Activated CD4-positive, alpha-beta T cell treated with anti-CD3 and anti-CD28 coated beads, Interleukin-2, amount 50 U/mL, for 16 hours (primary cell): Measurements from ENCODE around the gene MMS19.
"Not testable (repeated sequence)": the region's sequence is repeated elsewhere in the genome, so short reads cannot be mapped to it uniquely, and the experiment has no call there.

ENCODE experiments used
- DNase-seq: peaks from one replicate; pipeline ENCODE4 v3.0.0-alpha.2; 2020

Gene MMS19

DNA sequence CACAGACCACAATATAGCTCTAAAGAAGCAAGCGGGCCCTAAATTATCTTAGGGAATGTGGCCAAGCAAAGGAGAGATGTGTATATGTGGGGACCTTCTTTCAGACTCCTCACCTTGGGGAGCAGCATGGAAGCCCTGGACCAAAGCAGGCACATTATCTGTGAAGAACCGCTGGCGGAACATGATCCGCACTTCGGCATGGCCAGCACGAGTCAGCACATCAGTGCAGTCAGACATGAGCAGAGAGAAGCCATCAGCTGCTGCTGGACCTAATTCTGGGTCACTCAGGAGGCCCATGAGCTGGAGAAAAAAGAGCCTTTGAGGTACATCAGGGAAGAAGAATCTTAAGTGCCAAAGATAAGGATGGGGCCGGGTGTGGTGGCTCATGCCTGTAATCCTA lies 38.3 kb downstream of the MMS19 start:
- no peak for DNase-seq

DNA sequence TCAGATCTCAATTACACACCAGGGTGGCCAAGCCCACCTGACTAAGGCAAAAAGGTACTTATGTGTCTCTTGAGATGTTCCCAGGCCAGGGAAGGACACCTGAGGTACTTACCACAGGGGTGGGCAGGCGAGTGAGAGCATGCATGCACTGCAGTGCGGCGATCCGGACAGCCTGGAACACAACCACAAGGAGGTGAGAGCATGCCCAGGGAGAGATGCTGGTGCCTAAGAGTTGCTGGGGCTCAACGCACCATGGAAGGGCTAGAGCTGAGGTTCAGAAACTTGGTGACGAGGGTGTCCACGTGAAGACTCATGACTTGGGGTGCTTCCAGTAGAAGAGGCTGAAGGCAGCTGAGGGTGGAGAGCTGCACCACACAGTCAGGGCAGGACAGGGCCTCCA lies 39.1 kb downstream of the MMS19 start:
- no peak for DNase-seq

DNA sequence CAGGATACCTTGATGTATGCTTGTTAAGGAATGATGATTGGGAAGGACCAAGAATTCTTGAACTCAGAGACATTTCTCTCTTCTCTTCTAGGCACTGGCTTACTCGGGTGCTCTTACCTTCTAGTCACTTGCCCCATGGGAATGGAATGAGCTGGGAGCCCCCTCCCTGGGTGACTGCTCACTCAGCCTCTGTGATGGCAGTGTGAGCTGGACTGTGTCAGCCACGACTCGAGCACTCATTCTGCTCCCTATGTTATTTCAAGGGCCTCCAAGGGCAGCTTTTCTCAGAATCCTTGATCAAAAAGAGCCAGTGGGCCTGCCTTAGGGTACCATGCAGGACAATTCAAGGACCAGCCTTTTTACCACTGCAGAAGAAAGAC lies 41.5 kb downstream of the MMS19 start:
- no peak for DNase-seq

DNA sequence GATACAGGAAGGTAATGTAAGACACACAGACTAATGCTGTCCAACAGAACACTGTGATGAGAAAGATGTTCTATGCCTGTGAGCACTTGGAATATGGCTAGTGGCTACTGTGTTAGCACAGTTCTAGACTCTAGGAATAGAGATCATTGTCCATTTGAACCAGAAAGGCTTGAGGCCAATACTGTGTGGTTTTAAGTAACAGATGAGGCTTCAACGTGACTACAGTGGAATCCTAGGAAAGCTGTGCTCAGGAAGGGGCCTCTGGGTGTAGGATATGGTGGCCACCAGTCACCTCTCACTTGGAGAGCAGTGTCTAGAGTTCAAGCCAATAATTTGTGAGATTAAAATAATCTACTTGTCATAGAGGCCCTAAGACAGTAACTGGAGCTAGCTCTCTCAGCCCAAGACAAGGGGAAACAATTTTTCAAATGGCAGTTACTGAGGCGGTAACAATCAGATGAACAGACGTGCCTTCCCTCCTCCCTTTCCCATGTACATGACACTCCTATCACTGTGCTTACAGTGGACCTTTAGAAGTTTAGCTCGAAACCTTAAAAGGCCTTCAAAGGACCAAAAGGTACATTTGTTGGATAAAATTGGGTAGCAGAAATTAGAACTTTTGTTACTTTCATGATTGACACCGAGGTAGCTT lies 42.1 kb downstream of the MMS19 start:
- no peak for DNase-seq

DNA sequence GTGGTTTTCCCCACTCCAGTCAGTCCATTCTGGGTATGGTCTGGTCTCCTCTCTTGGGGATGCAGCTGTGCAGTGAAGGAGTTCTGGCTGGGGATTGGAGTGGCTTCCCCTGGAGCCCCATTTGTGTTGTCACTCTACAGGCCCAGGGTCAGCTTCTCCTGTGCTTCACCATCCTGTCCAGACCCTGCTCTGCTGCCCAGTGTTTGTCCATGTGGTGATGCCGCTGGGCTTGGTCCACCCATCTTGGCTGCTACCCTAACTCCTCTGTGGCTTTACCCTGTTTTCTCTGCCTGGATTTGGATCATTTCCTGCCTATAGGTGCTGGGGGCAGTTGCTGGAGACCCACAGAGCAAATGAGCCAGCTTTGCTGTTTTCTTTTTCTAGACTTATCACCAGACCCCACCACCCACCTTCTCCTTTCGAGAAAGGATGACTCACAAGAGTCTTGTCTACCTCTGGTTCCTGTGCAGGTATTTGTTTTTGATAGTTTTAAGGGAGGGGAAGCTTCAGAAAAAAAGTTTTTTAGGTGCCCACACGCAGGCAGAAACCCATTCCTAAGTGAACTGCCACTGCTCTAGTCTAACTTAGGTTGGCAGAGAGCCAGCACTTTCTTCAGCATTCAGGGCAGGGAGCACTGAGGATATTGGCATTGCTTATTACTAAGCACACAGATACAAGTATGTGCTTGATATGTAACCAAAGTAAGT lies 43.7 kb downstream of the MMS19 start:
- no peak for DNase-seq

DNA sequence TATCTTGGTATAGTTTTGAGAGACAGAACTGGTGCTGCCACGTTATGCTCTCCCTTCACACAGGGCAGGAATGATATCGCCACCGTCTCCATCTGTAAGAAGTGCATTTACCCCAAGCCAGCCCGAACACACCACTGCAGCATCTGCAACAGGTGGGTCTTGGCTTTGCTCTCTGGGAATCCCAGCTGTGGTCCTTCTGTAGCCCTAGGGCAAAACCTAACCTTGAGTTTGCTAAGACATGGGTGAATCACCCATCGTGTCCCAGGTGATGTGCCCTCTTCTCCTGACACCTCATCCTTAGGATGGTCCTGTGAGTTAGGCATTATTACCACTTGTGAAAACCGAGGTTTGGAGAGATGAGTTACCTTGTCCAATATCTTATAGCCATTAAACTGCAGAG lies 45.9 kb downstream of the MMS19 start:
- DNase-seq: no peak

DNA sequence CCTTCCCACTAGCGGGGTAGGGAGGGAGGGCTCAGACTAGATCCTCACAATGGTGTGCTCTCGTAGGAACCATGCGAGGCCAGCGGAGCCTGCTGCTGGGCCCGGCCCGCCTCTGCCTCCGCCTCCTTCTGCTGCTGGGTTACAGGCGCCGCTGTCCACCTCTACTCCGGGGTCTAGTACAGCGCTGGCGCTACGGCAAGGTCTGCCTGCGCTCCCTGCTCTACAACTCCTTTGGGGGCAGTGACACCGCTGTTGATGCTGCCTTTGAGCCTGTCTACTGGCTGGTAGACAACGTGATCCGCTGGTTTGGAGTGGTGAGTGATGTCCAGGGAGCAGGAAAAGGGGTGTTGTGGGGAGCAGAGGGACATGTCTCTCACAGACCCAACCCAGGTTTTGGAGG lies 46.6 kb downstream of the MMS19 start:
- no peak for DNase-seq

DNA sequence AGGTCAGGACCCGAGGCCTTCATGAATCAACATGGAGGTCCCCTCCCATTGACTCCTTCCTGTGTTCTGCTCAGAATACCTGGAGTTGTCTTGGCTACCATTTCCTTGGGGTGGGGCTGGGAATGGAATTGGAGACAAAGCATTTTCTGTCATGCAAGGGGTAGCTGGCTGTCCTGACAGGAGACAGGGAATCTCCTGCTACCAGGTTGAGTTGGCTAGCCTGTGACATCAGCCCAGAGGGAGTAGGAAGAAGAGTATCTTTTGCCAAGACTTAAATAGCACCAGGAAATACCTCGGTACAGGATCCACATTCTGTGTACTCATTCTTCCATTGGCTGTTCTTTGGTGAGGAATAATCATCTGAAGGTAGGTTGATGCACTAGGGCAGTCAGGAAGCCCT lies 47.4 kb downstream of the MMS19 start:
- DNase-seq: no peak

DNA sequence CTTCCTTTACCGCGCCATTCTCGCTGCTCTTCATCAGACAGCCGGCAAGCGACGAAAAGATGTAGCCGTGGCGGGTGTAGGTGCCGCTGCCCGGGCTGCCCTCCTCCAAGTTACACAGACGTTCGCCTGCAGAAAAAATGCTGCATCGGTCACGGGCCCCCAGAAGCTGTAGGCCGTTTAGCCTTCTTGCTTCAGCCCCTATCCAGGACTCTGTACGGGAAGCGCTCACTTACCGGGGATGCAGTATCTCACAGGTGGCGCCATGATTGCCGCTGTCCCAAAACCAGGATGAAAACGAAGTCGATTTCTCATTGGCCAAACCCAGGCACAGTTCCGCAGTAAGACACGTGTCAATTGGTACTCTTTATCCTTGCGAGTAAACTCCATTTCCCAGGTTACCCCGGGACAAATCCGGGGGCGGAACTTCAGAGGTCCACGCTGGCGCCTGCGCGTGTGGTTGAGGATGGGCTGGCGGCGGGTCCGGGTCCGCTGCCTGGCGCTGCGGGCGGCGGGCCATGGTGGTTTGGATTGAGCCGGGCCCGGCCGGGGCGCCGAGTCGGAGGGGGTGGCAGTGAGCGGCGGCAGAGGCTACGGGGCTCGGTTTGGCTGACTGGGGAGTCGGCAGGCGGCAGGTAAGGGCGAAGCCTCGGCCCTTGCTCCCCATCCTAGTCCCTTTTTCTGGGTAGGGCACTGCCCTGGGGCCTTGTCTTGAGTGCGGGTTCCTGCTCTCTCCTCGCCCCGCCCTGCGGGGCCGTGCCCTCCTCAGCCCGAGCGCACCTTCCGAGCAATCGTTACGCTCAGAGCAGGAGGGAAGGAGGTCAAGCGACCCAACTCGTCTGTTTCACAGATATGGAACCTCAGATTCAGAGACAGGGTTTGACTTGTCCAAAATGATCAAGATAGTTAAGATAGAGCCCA lies 52.2 kb downstream of the MMS19 start, which contains the start of the genes EXOSC1 and ZDHHC16:
Gene EXOSC1, minus strand, starts transcription at position 285 of the 918 bp plus-strand sequence. Its CDS starts 21 bp downstream, at position 264.
Gene ZDHHC16, plus strand, starts transcription at position 454 of the 918 bp plus-strand sequence. CDS start 5,501 bp downstream, outside the sequence.
- DNase-seq: peak; percentile 98

DNA sequence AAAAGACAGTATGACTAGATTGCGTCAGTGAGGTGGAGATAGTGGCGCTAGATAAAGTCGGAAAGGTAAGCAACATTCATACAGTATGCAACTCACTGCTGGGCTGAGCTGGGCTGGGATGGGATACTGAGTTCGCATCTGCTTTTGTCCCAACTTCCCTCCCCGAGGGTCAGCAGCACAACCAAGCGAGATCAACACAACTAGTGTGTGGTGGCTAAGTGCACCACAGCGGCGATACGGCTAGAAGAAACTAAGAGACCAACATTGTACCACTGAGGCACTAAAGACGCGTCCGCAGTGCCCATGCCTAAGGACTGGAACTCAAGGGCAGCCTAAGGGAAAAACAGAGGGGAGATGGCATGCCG lies 52.9 kb downstream of the MMS19 start:
- no peak for DNase-seq

DNA sequence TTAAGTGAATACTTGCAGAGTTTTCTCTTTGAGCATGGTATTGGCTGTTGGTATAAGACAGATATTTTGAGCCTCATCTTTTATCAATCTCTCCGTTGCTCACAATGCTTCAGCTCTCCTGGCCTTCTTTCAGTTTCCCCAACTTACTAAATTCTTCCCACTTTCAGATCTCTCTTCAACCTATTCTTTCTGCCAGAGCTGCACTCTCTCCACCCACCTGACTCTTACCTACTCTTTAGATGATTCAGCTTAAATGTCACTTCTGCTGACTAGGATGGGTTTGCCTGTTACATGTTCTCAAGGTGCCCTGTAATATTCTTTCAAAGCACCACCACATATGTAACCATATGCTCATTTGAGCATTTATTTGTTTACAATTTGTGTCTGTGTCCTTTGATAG lies 54.0 kb downstream of the MMS19 start:
- DNase-seq: peak; percentile 49

DNA sequence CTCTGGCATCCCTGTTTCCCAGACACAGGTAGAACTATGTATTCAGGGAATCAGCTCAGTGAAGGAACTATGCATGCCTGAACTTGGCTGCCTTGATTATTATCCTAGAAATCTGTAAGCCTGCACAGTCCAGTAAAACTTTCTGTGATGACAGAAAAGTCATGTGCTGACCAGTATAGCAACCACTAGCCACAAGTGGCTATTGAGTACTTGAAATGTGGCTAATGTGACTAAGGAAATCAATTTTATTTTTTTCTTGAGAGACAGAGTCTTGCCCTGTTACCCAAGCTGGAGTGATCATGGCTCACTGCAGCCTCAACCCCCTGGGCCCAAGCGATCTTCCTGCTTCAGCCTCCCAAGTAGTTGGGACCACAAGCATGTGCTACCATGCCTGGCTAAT lies 55.9 kb downstream of the MMS19 start:
- DNase-seq: no peak

DNA sequence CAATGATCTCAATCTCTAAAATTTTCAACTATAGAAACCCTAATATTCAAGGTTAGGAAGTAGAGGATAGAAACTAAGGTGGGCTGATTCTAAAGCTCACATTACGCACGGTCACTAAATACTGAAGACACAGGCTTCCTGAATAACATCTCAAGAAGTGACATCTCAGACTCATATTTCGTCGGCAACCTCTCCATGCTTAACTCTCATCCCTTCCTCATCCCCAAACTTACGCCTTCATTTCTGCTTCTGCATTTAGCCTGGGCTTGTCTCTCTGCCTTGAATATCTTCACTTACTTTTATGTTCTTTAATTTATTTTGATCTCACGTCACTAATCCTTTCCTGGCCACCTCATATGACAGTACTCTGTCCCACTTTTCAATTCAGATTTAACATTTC lies 63.0 kb downstream of the MMS19 start:
- DNase-seq: no peak

DNA sequence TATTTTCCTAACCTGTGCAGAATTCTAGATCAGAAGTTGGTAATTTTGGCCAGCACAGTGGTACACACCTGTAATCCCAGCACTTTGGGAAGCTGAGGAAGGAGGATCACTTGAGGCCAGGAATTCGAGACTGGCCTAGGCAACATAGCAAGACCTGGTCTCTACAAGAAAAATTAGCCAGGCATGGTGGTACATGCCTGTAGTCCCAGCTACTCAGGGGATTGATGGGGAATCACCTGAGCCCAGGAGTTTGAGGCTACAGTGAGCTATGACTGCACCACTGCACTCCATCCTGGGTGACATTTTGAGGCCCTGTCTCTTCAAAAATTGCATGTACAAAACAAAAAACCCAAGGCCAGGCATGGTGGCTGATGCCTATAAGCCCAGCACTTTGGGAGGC lies 63.7 kb downstream of the MMS19 start:
- DNase-seq: no peak

DNA sequence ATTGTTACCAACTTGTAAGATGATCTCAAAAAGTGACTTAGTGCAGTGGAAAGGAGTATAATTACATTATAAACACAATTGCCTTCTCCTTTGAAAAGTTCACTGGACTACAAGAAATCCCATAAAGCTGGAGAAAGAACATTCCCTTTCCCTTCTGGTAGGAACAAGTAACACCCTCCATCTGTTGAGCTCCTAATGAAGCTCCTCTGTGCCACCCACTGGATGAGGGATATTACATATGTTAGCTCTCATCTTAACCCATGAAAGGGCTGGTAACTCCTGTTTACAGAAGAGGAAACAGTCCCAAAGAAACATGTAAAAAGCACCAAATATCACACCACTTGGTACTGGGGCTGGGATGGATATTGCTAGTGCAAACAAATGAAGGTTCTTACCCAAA lies 64.2 kb downstream of the MMS19 start:
- no peak for DNase-seq

DNA sequence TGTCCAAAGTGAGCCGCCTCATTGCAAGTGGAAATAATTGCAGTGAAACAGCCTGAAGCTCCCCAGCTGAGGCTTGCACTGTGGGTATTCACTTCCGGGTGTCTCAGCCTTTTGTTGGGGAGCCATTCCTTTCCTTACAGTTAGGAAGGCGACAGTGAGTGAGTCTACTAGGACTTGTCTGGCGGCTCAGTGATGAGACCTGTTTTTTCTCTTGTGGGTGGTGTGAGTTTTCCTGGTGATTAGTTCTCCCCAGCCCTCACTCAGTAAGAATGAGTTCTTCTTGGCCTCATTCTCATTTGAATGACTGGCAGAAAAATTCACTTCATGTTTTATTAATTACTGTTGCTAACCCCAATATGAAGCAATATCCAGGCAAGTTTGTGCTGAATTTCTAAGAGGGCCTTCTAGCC lies 69.6 kb downstream of the MMS19 start:
- peak; percentile 51 for DNase-seq

DNA sequence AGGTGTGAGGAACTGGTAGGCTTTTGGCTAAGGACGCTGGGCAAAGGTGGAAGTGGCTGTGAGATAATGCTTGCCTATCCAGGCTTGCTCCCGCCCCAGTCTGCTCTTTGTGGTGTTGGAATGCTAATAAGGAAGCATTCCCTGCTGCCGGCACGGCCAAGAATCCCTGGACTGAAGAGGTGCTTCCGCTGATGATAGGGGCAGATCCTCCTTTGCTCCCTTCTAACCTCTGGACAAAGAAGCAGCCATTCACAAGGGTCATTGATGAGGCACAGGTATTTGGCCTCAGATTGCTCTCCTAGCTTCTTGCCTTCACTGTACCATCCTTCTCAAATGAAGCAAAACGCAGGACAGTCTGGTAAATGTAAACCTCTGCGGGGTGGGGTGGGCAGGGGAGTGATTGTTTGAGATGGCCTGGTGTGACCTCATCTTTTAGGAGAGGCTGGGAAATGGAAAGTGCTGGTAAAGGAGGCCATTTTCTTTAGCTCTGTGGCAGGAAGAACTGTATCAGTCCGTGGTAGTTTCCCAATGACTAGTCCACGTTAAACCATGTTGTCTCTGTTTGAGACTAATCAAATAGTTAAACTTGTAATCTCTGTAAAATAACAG lies 70.5 kb downstream of the MMS19 start:
- DNase-seq: peak; percentile 83

DNA sequence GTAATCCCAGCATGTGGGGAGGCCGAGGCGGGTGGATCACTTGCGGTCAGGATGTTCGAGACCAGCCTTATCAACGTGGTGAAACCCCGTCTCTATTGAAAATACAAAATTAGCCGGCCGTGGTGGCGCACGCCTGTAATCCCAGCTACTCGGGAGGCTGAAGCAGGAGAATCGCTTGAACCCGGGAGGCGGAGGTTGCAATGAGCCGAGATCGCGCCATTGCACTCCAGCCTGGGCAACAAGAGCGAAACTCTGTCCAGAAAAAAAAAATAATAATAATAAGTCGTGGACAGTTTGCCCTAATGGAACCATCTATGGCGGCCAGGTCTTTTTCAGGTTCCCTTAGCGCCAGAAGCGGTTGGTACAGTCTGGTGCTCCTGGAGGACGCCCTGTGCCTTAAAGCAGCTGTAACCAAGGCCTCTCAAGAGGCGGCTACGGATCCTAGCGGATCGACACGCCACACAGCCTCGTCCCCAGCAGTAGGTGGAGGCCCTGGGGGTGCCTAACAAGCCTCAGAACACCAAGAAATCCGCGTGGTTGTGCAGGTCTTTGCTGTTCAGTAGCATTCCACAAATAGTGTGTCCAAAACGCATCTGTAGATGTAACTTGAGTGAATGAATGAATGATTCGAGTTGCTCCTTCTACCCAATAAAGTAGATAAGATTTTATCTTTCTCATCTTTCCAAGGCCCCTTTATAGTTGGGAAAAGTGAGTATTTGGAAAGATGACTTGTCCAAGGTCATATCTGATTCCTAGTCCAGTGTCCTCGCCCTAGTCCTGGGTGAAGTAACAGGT lies 71.2 kb downstream of the MMS19 start:
- no peak for DNase-seq

DNA sequence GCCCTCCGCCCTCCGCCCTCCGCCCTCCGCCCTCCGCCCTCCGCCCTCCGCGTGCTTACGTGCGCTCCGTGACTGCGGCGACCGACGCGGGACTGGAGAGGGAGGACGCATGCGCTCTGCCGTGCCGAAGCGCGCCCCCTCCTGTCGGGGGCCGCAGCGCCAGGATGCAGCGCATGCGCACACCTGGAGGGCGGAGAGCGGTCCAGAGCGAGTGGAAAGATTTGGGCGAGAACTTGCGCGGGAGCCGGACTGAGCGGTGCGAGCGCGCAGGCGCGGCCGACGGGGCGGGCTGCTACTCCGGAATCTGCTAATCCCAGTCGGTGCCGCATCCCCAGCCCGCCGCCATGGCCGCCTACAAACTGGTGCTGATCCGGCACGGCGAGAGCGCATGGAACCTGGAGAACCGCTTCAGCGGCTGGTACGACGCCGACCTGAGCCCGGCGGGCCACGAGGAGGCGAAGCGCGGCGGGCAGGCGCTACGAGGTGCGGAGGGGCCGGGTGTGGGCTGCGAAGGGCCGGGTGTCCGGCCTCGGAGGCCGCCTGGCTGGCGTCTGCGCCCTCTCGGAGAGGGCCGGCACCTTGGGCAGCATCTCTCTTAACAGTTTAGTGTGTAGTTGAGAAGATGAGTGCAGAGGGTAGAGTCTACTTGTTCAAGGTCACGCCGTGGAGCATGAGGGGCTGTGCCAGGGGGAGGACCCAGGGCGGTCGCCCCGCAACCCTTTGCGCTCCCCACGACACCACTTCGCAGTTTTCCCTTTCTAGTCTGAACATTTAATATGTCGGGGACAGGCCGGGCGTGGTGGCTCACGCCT lies 72.1 kb downstream of the MMS19 start, which contains the start of gene PGAM1:
Gene PGAM1, plus strand, starts transcription at position 228 of the 812 bp plus-strand sequence. Its CDS starts 117 bp downstream, at position 345.
- peak; percentile 98 for DNase-seq

DNA sequence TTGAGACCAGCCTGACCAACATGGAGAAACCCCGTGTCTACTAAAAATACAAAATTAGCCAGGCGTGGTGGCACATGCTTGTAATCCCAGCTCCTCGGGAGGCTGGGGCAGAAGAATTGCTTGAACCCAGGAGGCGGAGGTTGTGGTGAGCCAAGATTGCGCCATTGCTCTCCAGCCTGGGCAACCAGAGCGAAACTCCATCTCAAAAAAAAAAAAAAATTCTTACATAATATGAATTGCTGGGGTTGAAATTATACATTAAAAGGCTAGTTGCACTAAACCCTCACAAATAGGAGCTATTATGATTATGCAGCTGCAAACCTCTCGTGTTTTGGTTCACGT lies 74.5 kb downstream of the MMS19 start:
- not testable (repeated sequence) for DNase-seq

DNA sequence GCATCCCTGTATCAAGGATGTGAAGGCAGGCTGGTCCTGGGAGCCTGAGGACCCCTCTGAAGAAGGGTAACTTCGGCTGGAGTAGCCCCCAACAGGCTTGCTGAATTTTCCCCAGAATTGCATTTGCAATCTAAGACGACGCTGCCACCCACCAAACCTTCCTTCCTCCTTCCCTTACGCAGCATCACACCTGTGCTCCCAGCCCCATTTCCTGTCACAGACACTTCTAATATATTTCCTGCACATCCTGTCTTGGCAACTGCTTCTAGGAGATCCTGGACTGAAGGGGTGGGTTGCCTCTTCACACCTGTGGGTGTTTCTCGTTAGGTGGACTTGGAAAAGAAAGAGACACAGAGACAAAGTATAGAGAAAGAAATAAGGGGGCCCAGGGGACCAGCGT lies 81.7 kb downstream of the MMS19 start:
- DNase-seq: no peak
